Limb (tissue), 2 donors: ENCODE results near the gene NFYA.

Source experiments
- DNase-seq, 2 donors: peaks; one replicate each; pipeline ENCODE4 v3.0.0-alpha.2; 2016; ENCODE audit errors: extremely low spot score in 2 of 2

NFYA gene

GRCh38 chr6:41073203-41073967 lies 611 bp downstream of the NFYA start:
- DNase-seq, result peak; percentile 78 to 93

GRCh38 chr6:41073968-41074691 lies 1.4 kb downstream of the NFYA start:
- DNase-seq, result peak in 1 of 2 donors; percentile 13

GRCh38 chr6:41074692-41075436 lies 2.1 kb downstream of the NFYA start:
- DNase-seq, result no peak

- no peak for DNase-seq
Measured at GRCh38 chr6:41075651-41076626, 3.2 kb downstream of the NFYA start.

GRCh38 chr6:41077536-41077935 lies 4.8 kb downstream of the NFYA start:
- no peak for DNase-seq

- no peak for DNase-seq
Measured at GRCh38 chr6:41078101-41078500, 5.3 kb downstream of the NFYA start.

- DNase-seq, result no peak
Measured at GRCh38 chr6:41079080-41079479, 6.3 kb downstream of the NFYA start.

GRCh38 chr6:41080621-41081020 lies 7.8 kb downstream of the NFYA start:
- no peak for DNase-seq

GRCh38 chr6:41083072-41083471 lies 10.3 kb downstream of the NFYA start:
- DNase-seq, result no peak

- no peak for DNase-seq
Measured at GRCh38 chr6:41085182-41085581, 12.4 kb downstream of the NFYA start.

- DNase-seq, result no peak
Measured at GRCh38 chr6:41088451-41088850, 15.7 kb downstream of the NFYA start.

- no peak for DNase-seq
Measured at GRCh38 chr6:41090841-41091761, 18.3 kb downstream of the NFYA start.

- DNase-seq, result peak in 1 of 2 donors; percentile 15
Measured at GRCh38 chr6:41092421-41093140, 19.8 kb downstream of the NFYA start.

GRCh38 chr6:41093729-41094128 lies 21.0 kb downstream of the NFYA start:
- DNase-seq, result no peak

GRCh38 chr6:41097467-41098090 lies 24.8 kb downstream of the NFYA start:
- DNase-seq, result peak in 1 of 2 donors; percentile 11

- no peak for DNase-seq
Measured at GRCh38 chr6:41098366-41098765, 25.6 kb downstream of the NFYA start.

GRCh38 chr6:41100871-41101287 lies 28.1 kb downstream of the NFYA start:
- peak in 1 of 2 donors; percentile 46 for DNase-seq

- DNase-seq, result no peak
Measured at GRCh38 chr6:41103847-41104246, 31.1 kb downstream of the NFYA start.

- no peak for DNase-seq
Measured at GRCh38 chr6:41111017-41111416, 38.2 kb downstream of the NFYA start.
